Keratinocyte (primary cell): Measurements from ENCODE around the gene SPNS1. TPM values are rescaled to one million over a fixed set of nuclear protein-coding genes. Genes with fewer than 3 reads are reported as not detected.

ENCODE experiments used
- DNase-seq: peaks from one replicate; pipeline ENCODE4 v3.0.0-alpha.2; 2011; ENCODE audit warnings: low read depth, missing footprints, low spot score
- FAIRE-seq: peaks from 2 replicates; lab custom pipeline; 2011; peaks lifted over from hg19 to GRCh38; lab: Jason Lieb, UNC
- H2AFZ ChIP-seq: 2 replicates; pipeline ENCODE4 v1.6.0; 2012; ENCODE audit warnings: low read length, control low read depth, inconsistent platforms; ENCODE audit not compliant: control insufficient read depth
- H3K27ac ChIP-seq: 2 replicates; pipeline ENCODE4 v1.5.1; 2011; ENCODE audit warnings: low read length; ENCODE audit not compliant: control insufficient read depth, insufficient read depth
- H3K27me3 ChIP-seq: 3 replicates; pipeline ENCODE4 v1.6.0; 2011; ENCODE audit warnings: low read length; ENCODE audit not compliant: control insufficient read depth, insufficient read depth; ENCODE audit errors: extremely low read depth
- H3K36me3 ChIP-seq, 2 experiments: 2 replicates in 1 of 2; 3 replicates in 1 of 2; pipeline ENCODE4 v1.5.1; 2011; ENCODE audit warnings: low read length in 2 of 2, mild to moderate bottlenecking in 1 of 2; ENCODE audit not compliant: control insufficient read depth in 2 of 2, insufficient read depth in 2 of 2; ENCODE audit errors: extremely low read depth in 1 of 2
- H3K4me1 ChIP-seq: 3 replicates; pipeline ENCODE4 v1.5.1; 2011; ENCODE audit warnings: low read length; ENCODE audit not compliant: control insufficient read depth, insufficient read depth; ENCODE audit errors: extremely low read depth
- H3K4me2 ChIP-seq: 3 replicates; pipeline ENCODE4 v1.6.0; 2011; ENCODE audit warnings: low read depth, low read length; ENCODE audit not compliant: control insufficient read depth, insufficient read depth; ENCODE audit errors: extremely low read depth
- H3K4me3 ChIP-seq, 3 experiments: fragments of 200-600 bp in 1 of 3; sonication (generic) in 1 of 3; 2 replicates in 2 of 3; 3 replicates in 1 of 3; pipeline ENCODE4 v1.5.1; 2011 to 2016; ENCODE audit warnings: low read length in 3 of 3, mild to moderate bottlenecking in 3 of 3, control low read depth in 2 of 3, inconsistent platforms in 1 of 3, low read depth in 1 of 3, mixed read lengths in 1 of 3, mixed run types in 1 of 3, moderate library complexity in 1 of 3; ENCODE audit not compliant: control insufficient read depth in 2 of 3, insufficient read depth in 2 of 3; ENCODE audit errors: extremely low read depth in 1 of 3
- H3K79me2 ChIP-seq: 2 replicates; pipeline ENCODE4 v1.6.0; 2012; ENCODE audit warnings: low read length; ENCODE audit not compliant: control insufficient read depth, insufficient read depth
- H3K9ac ChIP-seq: 3 replicates; pipeline ENCODE4 v1.6.0; 2011; ENCODE audit warnings: low read length; ENCODE audit not compliant: control insufficient read depth, insufficient read depth; ENCODE audit errors: extremely low read depth
- H3K9me1 ChIP-seq: 3 replicates; pipeline ENCODE4 v1.6.0; 2011; ENCODE audit warnings: low read length; ENCODE audit not compliant: control insufficient read depth, insufficient read depth; ENCODE audit errors: extremely low read depth
- H3K9me3 ChIP-seq: 2 replicates; pipeline ENCODE4 v1.5.1; 2012; ENCODE audit warnings: low read depth, low read length; ENCODE audit not compliant: control insufficient read depth
- H4K20me1 ChIP-seq: 3 replicates; pipeline ENCODE4 v1.6.0; 2011; ENCODE audit warnings: low read length; ENCODE audit not compliant: control insufficient read depth, insufficient read depth; ENCODE audit errors: extremely low read depth
- CTCF ChIP-seq, 3 experiments: IDR thresholded peaks in 1 of 3; conservative IDR thresholded peaks in 1 of 3; optimal IDR thresholded peaks in 1 of 3; 2 replicates in 2 of 3; 3 replicates in 1 of 3; pipeline versions ENCODE3 to v1.5.1; 2011; ENCODE audit warnings: low read length in 3 of 3, mild to moderate bottlenecking in 3 of 3, moderate library complexity in 2 of 3, control low read depth in 1 of 3, inconsistent platforms in 1 of 3; ENCODE audit not compliant: insufficient read depth in 2 of 3; ENCODE audit errors: extremely low read depth in 1 of 3
- EZH2 ChIP-seq: IDR thresholded peaks from one replicate; pipeline ENCODE4 v1.6.1; 2012; ENCODE audit warnings: inconsistent platforms, mild to moderate bottlenecking, low read length, moderate library complexity
- dilution Hi-C: fragments of 300-500 bp; cut with MboI; formaldehyde crosslinking; loops from one replicate; pipeline ENCODE4 v1.7.0; 2020; ENCODE audit warnings: low sequenced_read_pairs; ENCODE audit not compliant: extremely low pct_ligation_motif_present
- polyA plus RNA-seq, 5 experiments: library from polyadenylated mRNA; depleted of rRNA in 3 of 5; stranded (reverse) in 3 of 5; stranded (forward) in 1 of 5; unstranded in 1 of 5; fragments of >200 nt; gene quantifications; 1 replicate in 1 of 5; 2 replicates in 3 of 5; 3 replicates in 1 of 5; pipeline versions ENCODE4 v1.2.1 to v1.2.3, GENCODE V29; 2011 to 2012; ENCODE audit warnings: missing spikeins in 2 of 5, low read depth in 1 of 5, low replicate concordance in 1 of 5

The SPNS1 gene
- polyA plus RNA-seq, 1 donor (not counting 4 experiments of a cell fraction or from before 2014, with no cell fraction given), result 16.3 TPM

- H3K9me3 ChIP-seq, result no peaks in the 10 kb centered on the region
- dilution Hi-C loops, result no loop called here
- H3K4me3 ChIP-seq, result no peak overlapping the region
- no peaks in the 10 kb centered on the region for H3K9me1 ChIP-seq
- no peaks in the 10 kb centered on the region for H3K4me1 ChIP-seq
- H4K20me1 ChIP-seq, result no peaks in the 10 kb centered on the region
- no peak overlapping the region for H3K9ac ChIP-seq
- FAIRE-seq, result no peak
- no peak overlapping the region for H2AFZ ChIP-seq
- H3K4me2 ChIP-seq, result no peak overlapping the region
- H3K27ac ChIP-seq, result no peak overlapping the region
- TF ChIP-seq EZH2 (no peak), CTCF (optimal IDR thresholded peaks at IDR 0.05 in 1 of 3, IDR thresholded peaks at IDR 0.05 in 1 of 3, conservative IDR thresholded peaks at IDR 0.05 in 1 of 3; ENCODE audit: extremely low read depth in 1 of 3, insufficient read depth in 2 of 3, low read length in 3 of 3) (no peak)
- DNase-seq, result no peak
- H3K79me2 ChIP-seq, result no peaks in the 10 kb centered on the region
- no peaks in the 10 kb centered on the region for H3K27me3 ChIP-seq
- H3K36me3 ChIP-seq, result no peaks in the 10 kb centered on the region
Observed at GRCh38 chr16:29007730-29008593, 33.4 kb downstream of the SPNS1 start.

DNA sequence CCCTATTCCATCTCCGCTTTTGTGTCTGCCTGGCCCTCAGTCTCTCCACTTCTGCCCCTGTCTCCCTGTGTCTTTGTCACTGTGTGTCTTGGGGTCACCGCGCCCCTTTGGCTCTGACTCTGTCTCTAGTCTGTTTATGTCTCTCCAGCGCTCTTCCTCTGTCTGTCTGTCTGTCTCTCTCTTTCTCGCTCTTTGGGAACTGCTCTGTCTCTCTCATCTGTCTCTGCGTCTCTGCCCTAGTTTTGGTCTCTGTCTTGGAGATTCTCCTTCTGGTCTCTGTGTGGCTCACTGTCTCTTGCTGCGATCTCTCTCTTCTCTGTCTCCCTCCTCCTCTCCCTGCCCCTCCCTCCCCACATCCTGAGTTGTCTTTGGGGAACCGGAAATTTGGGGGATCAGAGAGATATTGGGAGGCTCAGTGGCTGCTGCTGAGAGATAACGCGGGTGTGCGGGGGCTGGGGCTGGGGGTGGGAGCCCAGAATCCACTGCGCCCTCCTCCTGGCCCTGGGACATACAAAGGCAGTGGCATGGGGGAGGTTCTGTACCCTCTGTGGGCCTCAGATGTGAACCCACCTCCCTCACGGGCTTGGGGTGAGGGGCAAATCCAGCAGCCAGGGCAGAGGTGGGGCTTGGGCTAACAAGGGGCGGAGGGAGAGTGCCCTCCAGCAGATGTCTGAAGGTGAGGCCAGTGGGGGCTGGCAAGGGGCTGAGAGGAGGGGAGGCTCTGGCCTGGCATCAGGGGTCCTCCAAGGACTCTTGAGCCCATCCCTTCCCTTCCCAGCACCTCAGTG, 34.7 kb downstream of the SPNS1 start:
- H3K36me3 ChIP-seq, result no peaks in the 10 kb centered on the region
- H3K79me2 ChIP-seq, result no peaks in the 10 kb centered on the region
- H3K4me1 ChIP-seq, result no peaks in the 10 kb centered on the region
- DNase-seq (no peak), FAIRE-seq (no peak)
- no peak overlapping the region for H3K9ac ChIP-seq
- H3K4me3 ChIP-seq, result no peak overlapping the region
- H3K27me3 ChIP-seq, result no peaks in the 10 kb centered on the region
- no peaks in the 10 kb centered on the region for H3K9me3 ChIP-seq
- no peaks in the 10 kb centered on the region for H4K20me1 ChIP-seq
- H3K4me2 ChIP-seq, result no peak overlapping the region
- dilution Hi-C loops, result no loop called here
- TF ChIP-seq EZH2, result no peak
- TF ChIP-seq CTCF (optimal IDR thresholded peaks at IDR 0.05 in 1 of 3, IDR thresholded peaks at IDR 0.05 in 1 of 3, conservative IDR thresholded peaks at IDR 0.05 in 1 of 3; ENCODE audit: extremely low read depth in 1 of 3, insufficient read depth in 2 of 3, low read length in 3 of 3), result no peak
- no peaks in the 10 kb centered on the region for H3K9me1 ChIP-seq
- no peak overlapping the region for H2AFZ ChIP-seq
- H3K27ac ChIP-seq, result no peak overlapping the region
